ENCODE results near the gene TRABD2A.

DNA sequence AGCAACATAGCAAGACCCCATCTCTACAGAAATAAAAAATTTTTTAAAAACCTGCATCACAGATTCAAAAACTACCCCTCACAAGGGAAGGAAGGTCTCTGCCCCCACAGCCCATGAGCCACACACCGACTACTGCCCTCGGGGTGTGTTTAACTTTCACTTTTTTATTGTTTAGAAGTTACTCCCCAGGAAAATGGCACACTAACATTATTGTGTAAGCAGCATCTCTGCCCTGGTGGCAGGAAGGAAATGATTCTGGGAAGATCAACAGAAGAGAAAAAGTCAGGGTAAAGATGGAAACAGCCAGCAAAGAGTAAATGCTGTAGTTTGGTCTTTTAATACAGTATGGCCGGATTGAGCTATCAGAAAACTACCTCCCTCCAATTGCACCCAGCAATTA lies 21.9 kb downstream of the TRABD2A start:
- TF ChIP-seq, protein P1, sequence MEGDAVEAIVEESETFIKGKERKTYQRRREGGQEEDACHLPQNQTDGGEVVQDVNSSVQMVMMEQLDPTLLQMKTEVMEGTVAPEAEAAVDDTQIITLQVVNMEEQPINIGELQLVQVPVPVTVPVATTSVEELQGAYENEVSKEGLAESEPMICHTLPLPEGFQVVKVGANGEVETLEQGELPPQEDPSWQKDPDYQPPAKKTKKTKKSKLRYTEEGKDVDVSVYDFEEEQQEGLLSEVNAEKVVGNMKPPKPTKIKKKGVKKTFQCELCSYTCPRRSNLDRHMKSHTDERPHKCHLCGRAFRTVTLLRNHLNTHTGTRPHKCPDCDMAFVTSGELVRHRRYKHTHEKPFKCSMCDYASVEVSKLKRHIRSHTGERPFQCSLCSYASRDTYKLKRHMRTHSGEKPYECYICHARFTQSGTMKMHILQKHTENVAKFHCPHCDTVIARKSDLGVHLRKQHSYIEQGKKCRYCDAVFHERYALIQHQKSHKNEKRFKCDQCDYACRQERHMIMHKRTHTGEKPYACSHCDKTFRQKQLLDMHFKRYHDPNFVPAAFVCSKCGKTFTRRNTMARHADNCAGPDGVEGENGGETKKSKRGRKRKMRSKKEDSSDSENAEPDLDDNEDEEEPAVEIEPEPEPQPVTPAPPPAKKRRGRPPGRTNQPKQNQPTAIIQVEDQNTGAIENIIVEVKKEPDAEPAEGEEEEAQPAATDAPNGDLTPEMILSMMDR (IDR thresholded peaks at IDR 0.05; ENCODE audit: low read length): no peak
- TF ChIP-seq EZH2phosphoT487 (IDR thresholded peaks at IDR 0.05; ENCODE audit: low read length) (no peak), EZH2 (optimal IDR thresholded peaks at IDR 0.05; ENCODE audit: low read depth, low read length) (no peak)
